ENCODE results near the gene RNF208.

GRCh38 chr9:137231372-137232039, 9.5 kb upstream of the RNF208 start:
- TF ChIP-seq CTCF (IDR thresholded peaks at IDR 0.05) (no peak), EZH2 (IDR thresholded peaks at IDR 0.05) (no peak), EZH2phosphoT487 (IDR thresholded peaks at IDR 0.05) (no peak)
